Keratinocyte (primary cell): ENCODE results near the gene TTI1. TPM values are rescaled to one million over a fixed set of nuclear protein-coding genes. Genes with fewer than 3 reads are reported as not detected.
A peak's percentile ranks its signal among the peaks of the same experiment; 100 is the strongest.

Experiments
- DNase-seq: peaks from one replicate; pipeline ENCODE4 v3.0.0-alpha.2; 2011; ENCODE audit warnings: low read depth, missing footprints, low spot score
- FAIRE-seq: peaks from 2 replicates; lab custom pipeline; 2011; peaks lifted over from hg19 to GRCh38; lab: Jason Lieb, UNC
- H2AFZ ChIP-seq: 2 replicates; pipeline ENCODE4 v1.6.0; 2012; ENCODE audit warnings: low read length, control low read depth, inconsistent platforms; ENCODE audit not compliant: control insufficient read depth
- H3K27ac ChIP-seq: 2 replicates; pipeline ENCODE4 v1.5.1; 2011; ENCODE audit warnings: low read length; ENCODE audit not compliant: control insufficient read depth, insufficient read depth
- H3K27me3 ChIP-seq: 3 replicates; pipeline ENCODE4 v1.6.0; 2011; ENCODE audit warnings: low read length; ENCODE audit not compliant: control insufficient read depth, insufficient read depth; ENCODE audit errors: extremely low read depth
- H3K36me3 ChIP-seq, 2 experiments: 2 replicates in 1 of 2; 3 replicates in 1 of 2; pipeline ENCODE4 v1.5.1; 2011; ENCODE audit warnings: low read length in 2 of 2, mild to moderate bottlenecking in 1 of 2; ENCODE audit not compliant: control insufficient read depth in 2 of 2, insufficient read depth in 2 of 2; ENCODE audit errors: extremely low read depth in 1 of 2
- H3K4me1 ChIP-seq: 3 replicates; pipeline ENCODE4 v1.5.1; 2011; ENCODE audit warnings: low read length; ENCODE audit not compliant: control insufficient read depth, insufficient read depth; ENCODE audit errors: extremely low read depth
- H3K4me2 ChIP-seq: 3 replicates; pipeline ENCODE4 v1.6.0; 2011; ENCODE audit warnings: low read depth, low read length; ENCODE audit not compliant: control insufficient read depth, insufficient read depth; ENCODE audit errors: extremely low read depth
- H3K4me3 ChIP-seq, 3 experiments: fragments of 200-600 bp in 1 of 3; sonication (generic) in 1 of 3; 2 replicates in 2 of 3; 3 replicates in 1 of 3; pipeline ENCODE4 v1.5.1; 2011 to 2016; ENCODE audit warnings: low read length in 3 of 3, mild to moderate bottlenecking in 3 of 3, control low read depth in 2 of 3, inconsistent platforms in 1 of 3, low read depth in 1 of 3, mixed read lengths in 1 of 3, mixed run types in 1 of 3, moderate library complexity in 1 of 3; ENCODE audit not compliant: control insufficient read depth in 2 of 3, insufficient read depth in 2 of 3; ENCODE audit errors: extremely low read depth in 1 of 3
- H3K79me2 ChIP-seq: 2 replicates; pipeline ENCODE4 v1.6.0; 2012; ENCODE audit warnings: low read length; ENCODE audit not compliant: control insufficient read depth, insufficient read depth
- H3K9ac ChIP-seq: 3 replicates; pipeline ENCODE4 v1.6.0; 2011; ENCODE audit warnings: low read length; ENCODE audit not compliant: control insufficient read depth, insufficient read depth; ENCODE audit errors: extremely low read depth
- H3K9me1 ChIP-seq: 3 replicates; pipeline ENCODE4 v1.6.0; 2011; ENCODE audit warnings: low read length; ENCODE audit not compliant: control insufficient read depth, insufficient read depth; ENCODE audit errors: extremely low read depth
- H3K9me3 ChIP-seq: 2 replicates; pipeline ENCODE4 v1.5.1; 2012; ENCODE audit warnings: low read depth, low read length; ENCODE audit not compliant: control insufficient read depth
- H4K20me1 ChIP-seq: 3 replicates; pipeline ENCODE4 v1.6.0; 2011; ENCODE audit warnings: low read length; ENCODE audit not compliant: control insufficient read depth, insufficient read depth; ENCODE audit errors: extremely low read depth
- EZH2 ChIP-seq: IDR thresholded peaks from one replicate; pipeline ENCODE4 v1.6.1; 2012; ENCODE audit warnings: inconsistent platforms, mild to moderate bottlenecking, low read length, moderate library complexity
- dilution Hi-C: fragments of 300-500 bp; cut with MboI; formaldehyde crosslinking; loops from one replicate; pipeline ENCODE4 v1.7.0; 2020; ENCODE audit warnings: low sequenced_read_pairs; ENCODE audit not compliant: extremely low pct_ligation_motif_present
- polyA plus RNA-seq, 5 experiments: library from polyadenylated mRNA; depleted of rRNA in 3 of 5; stranded (reverse) in 3 of 5; stranded (forward) in 1 of 5; unstranded in 1 of 5; fragments of >200 nt; gene quantifications; 1 replicate in 1 of 5; 2 replicates in 3 of 5; 3 replicates in 1 of 5; pipeline versions ENCODE4 v1.2.1 to v1.2.3, GENCODE V29; 2011 to 2012; ENCODE audit warnings: missing spikeins in 2 of 5, low read depth in 1 of 5, low replicate concordance in 1 of 5
- TF ChIP-seq, protein P1 (sequence below), 3 experiments: IDR thresholded peaks in 1 of 3; conservative IDR thresholded peaks in 1 of 3; optimal IDR thresholded peaks in 1 of 3; 2 replicates in 2 of 3; 3 replicates in 1 of 3; pipeline versions ENCODE3 to v1.5.1; 2011; ENCODE audit warnings: low read length in 3 of 3, mild to moderate bottlenecking in 3 of 3, moderate library complexity in 2 of 3, control low read depth in 1 of 3, inconsistent platforms in 1 of 3; ENCODE audit not compliant: insufficient read depth in 2 of 3; ENCODE audit errors: extremely low read depth in 1 of 3

Gene TTI1
- polyA plus RNA-seq, 1 donor (not counting 4 experiments of a cell fraction or from before 2014, with no cell fraction given): 13.5 TPM

DNA sequence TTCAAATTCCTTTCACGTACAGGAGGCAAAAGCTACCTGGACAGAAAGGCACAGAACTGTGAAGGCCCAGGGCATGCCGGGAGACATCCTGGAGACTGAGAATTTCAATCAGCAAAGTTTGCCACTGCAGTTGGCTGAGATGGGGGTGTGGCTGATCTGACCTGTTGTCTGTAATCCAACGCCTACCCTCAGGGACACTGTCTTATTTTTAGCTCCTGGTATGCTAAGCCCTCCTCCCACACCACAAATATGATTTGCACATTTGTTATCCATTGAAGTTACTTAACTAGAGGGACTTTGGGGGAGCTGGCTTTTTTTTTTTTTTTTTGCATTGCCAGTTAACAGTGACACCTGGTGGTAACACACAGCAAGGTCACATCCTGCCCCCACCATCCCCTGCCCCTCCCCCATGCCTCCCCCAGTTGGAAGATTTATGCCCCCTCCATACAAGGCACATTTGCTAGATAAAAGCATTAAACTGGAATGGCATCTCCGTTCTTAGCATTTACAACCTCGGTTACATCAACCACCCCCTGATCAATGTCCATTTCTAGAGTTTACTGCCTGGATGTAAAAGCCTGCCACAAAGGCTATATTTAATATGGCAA, 40.4 kb downstream of the TTI1 start:
- Histone ChIP-seq H3K4me1 (peaks cover 29% of the 10 kb centered on the region), H3K27me3 (no peaks in the 10 kb centered on the region), H3K9me3 (no peaks in the 10 kb centered on the region), H3K36me3 (peaks cover 7 to 38% of the 10 kb centered on the region in 2 experiments), H3K9me1 (peaks cover 3% of the 10 kb centered on the region), H4K20me1 (no peaks in the 10 kb centered on the region), H3K4me2 (peak overlapping the region; percentile 41), H3K4me3 (no peak overlapping the region), H3K9ac (no peak overlapping the region), H3K27ac (no peak overlapping the region), H2AFZ (no peak overlapping the region), H3K79me2 (no peaks in the 10 kb centered on the region)
- peak; percentile 26 for FAIRE-seq
- no peak for TF ChIP-seq EZH2
- TF ChIP-seq, protein P1, sequence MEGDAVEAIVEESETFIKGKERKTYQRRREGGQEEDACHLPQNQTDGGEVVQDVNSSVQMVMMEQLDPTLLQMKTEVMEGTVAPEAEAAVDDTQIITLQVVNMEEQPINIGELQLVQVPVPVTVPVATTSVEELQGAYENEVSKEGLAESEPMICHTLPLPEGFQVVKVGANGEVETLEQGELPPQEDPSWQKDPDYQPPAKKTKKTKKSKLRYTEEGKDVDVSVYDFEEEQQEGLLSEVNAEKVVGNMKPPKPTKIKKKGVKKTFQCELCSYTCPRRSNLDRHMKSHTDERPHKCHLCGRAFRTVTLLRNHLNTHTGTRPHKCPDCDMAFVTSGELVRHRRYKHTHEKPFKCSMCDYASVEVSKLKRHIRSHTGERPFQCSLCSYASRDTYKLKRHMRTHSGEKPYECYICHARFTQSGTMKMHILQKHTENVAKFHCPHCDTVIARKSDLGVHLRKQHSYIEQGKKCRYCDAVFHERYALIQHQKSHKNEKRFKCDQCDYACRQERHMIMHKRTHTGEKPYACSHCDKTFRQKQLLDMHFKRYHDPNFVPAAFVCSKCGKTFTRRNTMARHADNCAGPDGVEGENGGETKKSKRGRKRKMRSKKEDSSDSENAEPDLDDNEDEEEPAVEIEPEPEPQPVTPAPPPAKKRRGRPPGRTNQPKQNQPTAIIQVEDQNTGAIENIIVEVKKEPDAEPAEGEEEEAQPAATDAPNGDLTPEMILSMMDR (optimal IDR thresholded peaks at IDR 0.05 in 1 of 3, IDR thresholded peaks at IDR 0.05 in 1 of 3, conservative IDR thresholded peaks at IDR 0.05 in 1 of 3; ENCODE audit: extremely low read depth in 1 of 3, insufficient read depth in 2 of 3, low read length in 3 of 3): peak; percentile 43 to 63 (median 50)
- dilution Hi-C loops: no loop called here
- DNase-seq: peak; percentile 54

DNA sequence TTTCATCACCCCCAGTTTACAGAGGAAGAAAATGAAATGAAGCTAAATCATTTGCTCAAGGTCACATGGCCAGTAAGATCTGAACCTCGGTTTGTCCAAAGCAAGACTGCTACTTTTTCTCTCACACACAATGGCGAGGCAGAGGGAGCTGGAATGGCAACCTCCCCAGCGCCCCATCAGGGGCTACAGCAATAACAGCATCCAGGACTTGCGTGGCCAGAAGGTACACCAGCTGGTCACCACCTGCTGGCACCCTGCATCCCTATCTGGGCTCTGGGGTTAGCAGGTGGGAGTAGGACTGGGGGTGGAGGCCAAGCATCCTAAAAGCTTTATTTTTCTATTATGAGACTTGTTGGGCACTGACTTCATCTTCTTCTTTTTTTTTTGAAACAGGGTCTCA, 41.3 kb downstream of the TTI1 start:
- Histone ChIP-seq H3K4me1 (peaks cover 29% of the 10 kb centered on the region), H2AFZ (no peak overlapping the region), H3K9me1 (peaks cover 3% of the 10 kb centered on the region), H3K9me3 (no peaks in the 10 kb centered on the region), H3K9ac (no peak overlapping the region), H3K79me2 (no peaks in the 10 kb centered on the region), H3K4me2 (no peak overlapping the region), H3K27me3 (no peaks in the 10 kb centered on the region), H3K27ac (no peak overlapping the region), H3K4me3 (no peak overlapping the region), H3K36me3 (peaks cover 7 to 38% of the 10 kb centered on the region in 2 experiments), H4K20me1 (no peaks in the 10 kb centered on the region)
- FAIRE-seq: no peak
- no peak for TF ChIP-seq EZH2
- TF ChIP-seq, protein P1 (optimal IDR thresholded peaks at IDR 0.05 in 1 of 3, IDR thresholded peaks at IDR 0.05 in 1 of 3, conservative IDR thresholded peaks at IDR 0.05 in 1 of 3; ENCODE audit: extremely low read depth in 1 of 3, insufficient read depth in 2 of 3, low read length in 3 of 3): no peak
- dilution Hi-C loops: no loop called here
- no peak for DNase-seq
